HG03565 (cell line): ENCODE measurements around the gene CYP4F22.
"Not testable (repeated sequence)": the region's sequence is repeated elsewhere in the genome, so short reads cannot be mapped to it uniquely, and the experiment has no call there.

Source experiments
- ATAC-seq: cut with Tn5 transposase; IDR thresholded peaks from one replicate; pipeline ENCODE4 v1.9.1; 2021; ENCODE audit warnings: mild to moderate bottlenecking, moderate library complexity; ENCODE audit not compliant: unreplicated experiment

The CYP4F22 gene

GRCh38 chr19:15508035-15508710 lies at the start of gene CYP4F22:
CYP4F22 (plus strand) TSS chr19:15508525; CDS start chr19:15525337, 16,812 bp downstream.
- no peak for ATAC-seq

- no peak for ATAC-seq
Measured at GRCh38 chr19:15461694-15462093, 46.6 kb upstream of the CYP4F22 start.

DNA sequence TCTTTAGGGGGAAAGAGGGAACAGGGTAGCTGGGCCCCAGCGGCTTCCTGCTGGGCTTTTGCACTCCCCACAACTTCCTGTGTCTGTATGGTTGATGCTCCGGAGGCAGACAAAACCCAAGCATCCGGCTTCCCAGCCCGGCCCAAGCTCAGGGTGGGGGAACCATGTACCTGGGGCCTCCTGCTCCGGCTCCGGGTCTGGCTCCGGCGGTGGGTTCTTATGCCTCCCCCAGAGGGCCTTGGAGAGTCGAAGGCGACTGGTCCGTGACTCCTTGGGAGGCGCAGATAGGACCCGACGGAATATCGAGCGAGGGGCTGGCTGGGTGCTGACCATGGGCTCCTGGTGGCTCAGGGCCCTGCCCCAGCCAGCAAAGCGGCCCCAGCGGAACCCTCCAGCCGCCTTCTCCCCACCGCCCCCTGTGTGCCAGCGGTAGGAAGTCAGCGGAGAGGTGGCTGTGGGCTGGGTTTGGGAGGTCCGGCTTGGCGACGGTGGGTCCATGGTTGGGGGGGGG lies 44.4 kb upstream of the CYP4F22 start:
- no peak for ATAC-seq

- ATAC-seq: no peak
Measured at GRCh38 chr19:15464394-15465385, 43.6 kb upstream of the CYP4F22 start, which contains the start of gene RASAL3. RASAL3 (minus strand) TSS chr19:15464544; CDS start chr19:15464358, 186 bp downstream.

DNA sequence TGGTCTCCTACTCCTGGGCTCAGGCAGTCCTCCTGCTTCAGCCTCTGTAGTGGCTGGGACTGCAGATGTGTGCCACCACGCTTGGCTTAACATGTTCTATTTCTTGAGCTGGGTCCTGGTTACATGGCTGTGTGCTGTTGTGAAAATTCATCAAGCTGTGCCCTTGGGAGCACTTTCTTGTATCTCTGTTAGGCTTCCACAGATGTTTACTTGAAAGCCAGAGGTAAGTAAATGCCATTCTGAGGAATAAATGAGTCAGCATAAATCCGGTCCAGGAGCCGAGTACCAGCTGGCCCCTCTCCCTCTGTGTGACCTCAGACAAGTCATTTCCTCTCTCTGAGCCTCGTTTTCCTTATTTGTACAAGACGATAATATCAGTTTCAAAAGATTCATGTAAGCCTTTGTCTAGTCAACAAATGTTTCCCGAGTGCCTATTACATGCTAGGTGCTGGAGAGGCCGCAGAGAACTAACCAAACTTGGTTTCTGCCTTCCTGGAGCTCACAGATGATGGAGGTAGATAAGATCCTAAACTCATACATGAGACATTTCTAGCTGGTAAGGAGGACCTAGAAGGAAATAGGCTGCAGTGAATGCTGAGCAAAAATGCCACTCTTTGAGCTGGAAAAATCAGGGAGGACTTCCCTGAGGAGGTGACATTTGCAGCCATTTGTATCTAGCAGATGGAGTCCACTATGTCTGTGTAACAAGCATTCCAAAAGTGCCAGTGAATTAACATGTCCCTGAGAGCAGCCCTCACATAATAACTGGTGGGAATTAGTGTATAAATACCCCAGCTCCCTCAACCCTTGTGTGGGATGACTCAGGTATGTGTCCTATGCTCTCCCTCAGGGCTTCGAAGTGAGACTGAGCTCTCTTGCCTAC lies 41.2 kb upstream of the CYP4F22 start:
- peak; percentile 53 for ATAC-seq

GRCh38 chr19:15467734-15468214 lies 40.6 kb upstream of the CYP4F22 start:
- no peak for ATAC-seq

GRCh38 chr19:15468675-15469512 lies 39.4 kb upstream of the CYP4F22 start:
- no peak for ATAC-seq

DNA sequence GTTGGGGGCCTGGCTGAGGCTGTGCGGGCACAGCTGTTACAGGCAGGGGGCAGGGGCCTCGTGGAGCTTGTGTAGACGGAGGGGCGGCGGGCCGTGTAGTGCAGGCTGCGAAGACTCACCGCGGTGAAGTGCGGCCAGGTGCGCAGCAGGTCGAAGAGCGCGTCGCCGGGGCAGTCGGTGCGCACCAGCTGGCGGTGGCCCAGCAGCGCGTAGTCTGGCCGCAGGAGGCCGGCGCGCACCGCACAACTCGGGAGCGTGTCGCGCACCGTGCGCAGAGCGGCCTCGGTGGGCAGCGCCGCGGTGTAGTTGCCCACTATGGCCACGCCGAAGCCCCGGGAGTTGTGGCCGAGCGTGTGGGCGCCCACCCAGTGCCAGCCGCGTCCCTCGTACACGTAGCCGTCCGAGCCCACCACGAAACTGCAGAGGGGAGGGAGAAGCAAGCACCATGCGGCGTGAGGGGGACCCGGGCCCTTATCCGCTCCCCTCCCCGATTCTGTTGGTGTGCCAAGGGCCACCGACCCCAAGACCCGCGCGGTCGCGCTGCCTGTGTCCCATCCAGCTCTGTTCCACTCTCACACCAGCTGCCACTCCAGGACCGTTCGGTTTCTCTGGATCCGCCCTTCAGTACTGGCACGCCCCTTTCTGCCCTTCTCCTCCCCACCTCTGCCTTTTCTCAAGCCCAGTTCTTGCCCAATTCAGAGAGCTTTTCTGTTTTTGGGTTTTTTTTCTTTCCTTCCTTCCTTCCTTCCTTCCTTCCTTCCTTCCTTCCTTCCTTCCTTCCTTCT lies 38.6 kb upstream of the CYP4F22 start:
- no peak for ATAC-seq

DNA sequence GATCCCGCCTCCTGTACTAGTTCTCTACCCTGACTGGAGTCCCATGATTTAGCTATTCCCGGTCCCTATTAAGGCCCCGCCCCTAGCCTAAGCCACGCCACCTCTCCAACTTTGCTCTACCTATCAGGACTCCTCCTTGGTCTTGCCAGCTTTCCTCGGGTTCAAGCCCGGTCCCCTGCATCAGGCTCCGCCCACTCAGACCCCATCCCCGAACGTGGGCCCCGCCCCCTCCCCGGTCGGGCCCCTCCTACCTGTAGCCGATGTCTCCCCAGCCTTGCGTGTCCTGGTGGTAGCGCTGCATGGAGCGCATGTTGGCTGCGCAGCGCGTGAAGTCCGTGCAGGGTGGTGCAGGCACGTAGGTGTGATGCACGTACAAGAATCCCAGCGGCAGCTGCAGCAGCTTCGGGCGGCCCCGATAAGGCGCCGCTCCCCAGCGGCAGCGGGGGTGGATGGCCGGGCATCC lies 36.7 kb upstream of the CYP4F22 start:
- ATAC-seq: no peak

GRCh38 chr19:15473821-15474220 lies 34.5 kb upstream of the CYP4F22 start:
- ATAC-seq: not testable (repeated sequence)

DNA sequence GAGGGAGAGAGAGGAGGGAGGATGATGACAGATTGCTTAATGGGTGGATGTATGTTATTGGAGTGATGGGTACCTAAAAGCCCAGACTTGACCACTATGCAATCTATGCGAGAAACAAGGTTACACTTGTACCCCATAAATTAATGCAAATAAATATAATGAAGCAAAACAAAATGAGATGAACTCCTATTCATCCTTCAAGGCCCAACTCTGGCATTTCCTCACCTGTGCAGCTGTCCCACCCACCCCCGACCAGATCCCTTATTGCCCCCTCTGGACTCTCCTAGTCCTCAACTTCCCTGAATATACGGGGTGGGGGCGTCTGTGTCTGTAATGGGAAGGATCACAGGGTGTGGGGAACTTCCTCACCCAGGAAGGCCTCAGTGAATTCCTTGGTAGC lies 33.2 kb upstream of the CYP4F22 start:
- no peak for ATAC-seq

GRCh38 chr19:15475611-15476010 lies 32.7 kb upstream of the CYP4F22 start:
- no peak for ATAC-seq

DNA sequence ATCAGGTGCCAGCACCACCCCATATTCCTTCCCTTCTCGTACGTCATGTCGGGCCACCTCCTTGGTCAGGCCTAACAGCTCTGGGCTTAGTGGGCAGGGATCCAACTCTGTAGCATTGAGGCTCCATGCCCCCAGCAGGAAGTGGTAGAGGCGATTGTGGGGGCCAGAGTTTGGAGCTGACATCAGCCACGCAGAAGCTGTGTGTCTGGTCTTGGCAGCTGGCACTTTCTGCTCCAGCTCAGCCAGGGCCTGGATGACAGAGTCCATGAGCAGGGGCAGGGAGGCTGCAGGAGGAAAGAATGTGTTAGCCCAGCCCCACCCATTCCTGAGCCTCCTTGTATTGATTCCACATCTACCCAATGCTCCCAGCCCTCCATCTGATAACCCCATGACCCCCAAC lies 32.0 kb upstream of the CYP4F22 start:
- ATAC-seq: no peak

GRCh38 chr19:15479391-15480345 lies 28.7 kb upstream of the CYP4F22 start, which contains the start of gene PGLYRP2:
PGLYRP2 (minus strand) TSS chr19:15479501; CDS start chr19:15479371, 130 bp downstream.
- ATAC-seq: no peak

DNA sequence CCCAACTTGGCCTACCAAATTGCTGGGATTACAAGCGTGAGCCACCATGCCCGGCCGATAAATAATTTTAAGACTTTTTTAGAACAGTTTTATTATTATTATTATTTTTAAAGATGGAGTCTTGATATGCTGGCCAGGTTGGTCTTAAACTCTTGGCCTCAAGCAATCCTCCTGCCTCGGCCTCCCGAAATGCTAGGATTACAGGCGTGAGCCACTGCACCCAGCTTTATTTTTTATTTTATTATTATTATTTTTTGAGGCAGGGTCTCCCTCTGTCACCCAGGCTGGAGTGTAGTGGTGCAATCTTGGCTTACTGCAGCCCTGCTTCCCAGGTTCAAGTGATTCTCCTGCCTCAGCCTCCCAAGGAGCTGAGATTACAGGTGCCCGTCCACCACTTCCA lies 27.3 kb upstream of the CYP4F22 start:
- ATAC-seq: not testable (repeated sequence)

GRCh38 chr19:15485768-15486167 lies 22.6 kb upstream of the CYP4F22 start:
- not testable (repeated sequence) for ATAC-seq

GRCh38 chr19:15487038-15487437 lies 21.3 kb upstream of the CYP4F22 start:
- no peak for ATAC-seq
